HL-60/S4 (cell line): ENCODE measurements around the gene VWA2.

Experiments
- in situ Hi-C: fragments of 300-500 bp; cut with MboI; formaldehyde crosslinking; loops from 2 replicates; pipeline ENCODE4 v1.14.3; 2022; ENCODE audit warnings: low sequenced_read_pairs

VWA2 gene

DNA sequence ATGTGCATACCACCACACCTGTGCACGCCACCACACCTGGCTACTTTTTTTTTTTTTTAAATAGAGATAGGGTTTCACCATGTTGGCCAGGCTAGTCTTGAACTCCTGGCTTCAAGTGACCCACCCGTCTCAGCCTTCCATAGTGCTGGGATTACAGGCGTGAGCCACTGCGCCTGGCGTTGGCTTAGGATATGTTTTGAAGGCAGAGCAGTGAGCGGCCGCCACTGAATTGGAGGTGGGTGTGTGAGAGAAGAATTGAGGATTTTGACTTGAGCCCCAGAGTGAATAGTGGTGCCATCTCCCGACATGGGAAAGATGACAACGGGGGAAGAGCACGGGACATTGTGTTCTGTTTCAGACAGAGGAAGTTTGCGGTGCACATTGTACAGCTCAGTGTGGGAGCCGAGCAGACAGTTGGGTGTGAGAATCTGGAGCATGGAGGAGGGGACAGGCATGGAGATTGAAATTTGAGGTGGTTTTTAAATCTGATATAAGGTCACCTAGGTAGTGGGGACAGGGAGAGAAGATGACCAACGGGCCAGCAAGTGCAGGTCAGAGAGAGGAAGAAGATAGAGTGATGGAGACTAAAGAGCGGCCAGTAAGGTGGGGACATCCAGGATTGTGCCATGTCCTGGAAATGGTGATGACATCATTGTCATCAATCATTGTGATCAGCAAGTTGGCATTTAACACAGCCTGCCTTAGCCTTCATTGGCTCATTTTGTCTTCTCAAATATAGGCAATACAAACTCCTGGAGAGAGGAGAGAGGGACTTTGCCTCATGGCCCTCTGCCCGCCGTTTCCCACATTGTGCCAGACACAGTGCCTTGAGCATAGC is 35.8 kb downstream of the VWA2 start:
- in situ Hi-C loops: no loop called here

DNA sequence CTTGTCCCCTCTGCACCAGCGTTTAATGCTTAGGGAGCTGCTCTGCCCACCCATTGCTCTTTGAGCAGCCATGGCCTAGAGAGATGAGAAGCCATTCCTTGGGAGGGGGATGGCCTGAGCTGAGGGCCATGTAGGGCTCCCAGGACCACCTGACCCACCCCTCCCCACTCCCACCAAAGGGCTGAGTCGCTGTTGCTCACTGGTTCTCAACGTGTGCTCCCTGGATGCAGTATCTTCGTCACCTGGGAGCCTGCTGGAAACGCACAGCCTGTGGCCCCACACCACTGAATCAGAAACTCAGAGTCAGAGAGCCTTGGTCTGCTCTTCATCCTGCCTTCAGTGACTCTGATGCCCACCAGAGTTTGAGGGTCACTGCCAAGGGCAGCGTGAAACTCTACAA is 37.0 kb downstream of the VWA2 start:
- in situ Hi-C loops: no loop called here

GRCh38 chr10:114276671-114277070 is 37.6 kb downstream of the VWA2 start:
- in situ Hi-C loops: no loop called here

- in situ Hi-C loops: no loop called here
Measured at GRCh38 chr10:114278140-114278883, 39.3 kb downstream of the VWA2 start.

DNA sequence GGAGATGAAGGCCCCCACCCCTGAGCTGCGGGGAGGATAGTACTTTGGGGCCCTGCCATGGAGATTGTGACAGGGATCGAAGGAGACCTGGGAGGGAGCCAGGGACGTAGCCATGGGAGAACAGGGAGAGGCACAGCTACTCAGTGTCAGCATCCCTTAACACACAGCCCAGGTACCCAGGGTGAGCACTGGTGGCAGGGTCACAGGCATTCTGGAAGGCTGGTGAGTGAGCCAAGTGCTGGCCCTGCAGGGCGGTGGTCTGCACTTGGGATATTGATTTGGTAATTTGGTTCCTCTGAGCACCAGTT is 39.8 kb downstream of the VWA2 start:
- in situ Hi-C loops: no loop called here

- in situ Hi-C loops: no loop called here
Measured at GRCh38 chr10:114279289-114279688, 40.2 kb downstream of the VWA2 start.

DNA sequence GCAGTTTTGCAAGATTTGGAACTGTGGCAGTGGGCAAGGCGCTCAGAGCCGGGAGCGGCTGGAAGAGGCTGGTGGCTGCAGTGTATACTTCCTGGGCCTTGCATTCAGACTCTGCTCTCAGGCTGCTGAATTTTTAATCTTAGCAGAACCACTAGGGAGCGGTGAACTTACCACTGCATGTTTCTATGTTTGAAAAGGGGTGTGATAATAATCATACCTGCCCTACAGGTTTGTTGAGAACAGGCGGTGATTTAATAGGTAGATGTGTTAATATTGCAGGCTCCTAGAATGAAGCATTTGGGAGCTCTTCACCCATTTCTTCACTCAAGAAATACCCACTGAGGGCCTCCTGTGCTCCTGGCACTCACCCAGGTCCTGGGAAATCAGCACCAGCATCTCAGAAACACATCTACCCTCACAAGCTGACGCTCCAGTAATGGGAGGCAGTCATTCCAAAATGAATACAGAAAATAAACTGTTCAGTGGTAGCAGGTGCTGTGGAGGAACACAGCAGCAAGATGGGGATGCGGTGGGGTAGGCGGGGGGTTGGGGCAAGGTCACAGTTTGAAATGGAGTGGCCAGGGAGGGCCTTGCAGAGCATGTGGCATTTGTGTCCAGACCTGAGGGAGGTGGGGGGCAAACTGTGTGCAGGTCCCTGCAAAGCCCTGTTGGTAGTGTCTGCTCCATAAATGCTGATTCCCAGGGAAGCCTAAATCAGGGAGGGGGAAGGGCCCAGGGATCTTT is 41.0 kb downstream of the VWA2 start:
- in situ Hi-C loops: no loop called here

DNA sequence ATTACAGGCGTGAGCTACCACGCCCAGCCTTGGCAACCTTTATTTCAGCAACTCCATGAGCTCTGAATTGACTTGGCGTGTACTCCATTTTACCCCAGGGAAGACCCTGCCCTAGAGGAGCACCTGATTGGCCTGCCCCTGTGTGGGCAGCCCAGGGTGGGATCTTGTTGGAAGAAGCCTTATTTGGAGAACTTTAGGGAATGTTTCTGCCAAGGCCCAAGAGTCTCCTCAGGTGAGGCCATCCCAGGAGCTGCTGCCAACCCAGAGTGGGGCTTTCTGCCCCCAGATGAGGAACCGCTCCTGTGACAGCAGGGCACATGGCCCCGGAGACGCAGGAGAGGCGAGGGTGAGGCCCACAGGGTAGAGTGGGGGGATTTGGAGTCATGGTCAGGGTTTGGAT is 42.0 kb downstream of the VWA2 start:
- in situ Hi-C loops: no loop called here

DNA sequence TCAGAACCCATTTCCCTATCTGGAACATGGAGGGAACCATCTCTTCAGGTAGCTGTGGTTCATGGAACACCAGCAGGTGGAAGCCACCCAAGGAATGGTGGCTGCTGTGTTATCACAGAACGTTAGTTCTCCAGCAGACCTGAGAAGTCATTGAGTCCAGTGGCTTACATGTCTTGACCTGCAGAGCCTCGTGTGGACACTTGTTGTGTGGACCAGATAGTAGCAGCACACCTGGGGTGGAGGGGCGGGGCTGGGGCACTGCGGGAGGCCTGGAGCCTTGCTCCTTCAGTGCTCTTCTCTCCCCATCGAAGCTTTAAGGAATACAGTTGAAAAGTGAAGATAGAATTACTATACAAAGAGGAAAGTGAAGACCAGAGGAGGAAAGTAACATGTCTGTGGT is 42.4 kb downstream of the VWA2 start:
- in situ Hi-C loops: no loop called here

- in situ Hi-C loops: no loop called here
Measured at GRCh38 chr10:114282526-114282925, 43.5 kb downstream of the VWA2 start.

DNA sequence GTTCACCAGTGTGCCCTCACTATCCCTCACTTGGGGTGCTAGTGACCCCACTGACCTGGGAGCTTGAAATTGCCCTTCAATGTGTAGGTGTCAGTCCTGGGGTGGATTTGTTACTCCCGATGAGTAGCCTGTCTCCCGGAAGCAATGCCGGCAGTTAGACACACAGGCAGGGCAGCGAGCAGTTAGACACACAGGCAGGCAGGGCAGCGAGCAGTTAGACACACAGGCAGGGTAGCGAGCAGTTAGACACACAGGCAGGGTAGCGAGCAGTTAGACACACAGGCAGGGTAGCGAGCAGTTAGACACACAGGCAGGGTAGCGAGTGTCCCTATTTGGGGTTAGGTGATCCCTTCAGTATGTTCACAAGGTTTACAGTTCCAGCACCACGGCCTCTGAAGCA is 44.0 kb downstream of the VWA2 start:
- in situ Hi-C loops: no loop called here

- in situ Hi-C loops: no loop called here
Measured at GRCh38 chr10:114283535-114284234, 44.6 kb downstream of the VWA2 start.

DNA sequence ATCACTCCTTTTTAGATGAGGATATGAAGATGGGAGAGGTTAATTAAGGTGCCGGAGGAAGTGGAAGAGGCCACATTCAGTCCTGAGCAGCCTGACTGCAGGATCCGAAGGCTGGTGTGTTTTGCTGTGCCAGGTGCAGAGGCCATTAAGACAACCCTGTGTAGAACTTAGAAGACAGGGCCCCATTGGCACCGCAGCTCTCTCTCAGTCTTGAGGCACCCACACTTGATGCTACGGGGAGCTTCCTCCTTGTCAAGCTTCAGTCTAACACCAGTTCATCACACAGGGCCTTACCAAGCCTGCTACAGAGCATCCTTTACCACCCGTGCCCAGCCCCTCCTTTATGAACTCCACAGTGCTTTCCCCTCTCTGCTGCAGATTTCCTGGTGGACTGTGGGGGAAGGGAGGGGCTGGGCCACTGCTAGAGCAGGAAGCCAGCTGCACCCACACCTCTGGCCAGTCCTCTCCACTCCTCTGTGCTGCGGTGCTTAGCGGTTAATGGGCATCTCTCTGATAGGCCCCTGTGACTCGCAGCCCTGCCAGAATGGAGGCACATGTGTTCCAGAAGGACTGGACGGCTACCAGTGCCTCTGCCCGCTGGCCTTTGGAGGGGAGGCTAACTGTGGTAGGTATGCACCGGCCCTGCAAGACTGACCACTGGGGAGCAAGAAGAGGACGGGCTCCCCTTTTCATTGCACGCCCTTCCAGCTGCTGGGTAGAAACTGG is 45.5 kb downstream of the VWA2 start:
- in situ Hi-C loops: no loop called here

DNA sequence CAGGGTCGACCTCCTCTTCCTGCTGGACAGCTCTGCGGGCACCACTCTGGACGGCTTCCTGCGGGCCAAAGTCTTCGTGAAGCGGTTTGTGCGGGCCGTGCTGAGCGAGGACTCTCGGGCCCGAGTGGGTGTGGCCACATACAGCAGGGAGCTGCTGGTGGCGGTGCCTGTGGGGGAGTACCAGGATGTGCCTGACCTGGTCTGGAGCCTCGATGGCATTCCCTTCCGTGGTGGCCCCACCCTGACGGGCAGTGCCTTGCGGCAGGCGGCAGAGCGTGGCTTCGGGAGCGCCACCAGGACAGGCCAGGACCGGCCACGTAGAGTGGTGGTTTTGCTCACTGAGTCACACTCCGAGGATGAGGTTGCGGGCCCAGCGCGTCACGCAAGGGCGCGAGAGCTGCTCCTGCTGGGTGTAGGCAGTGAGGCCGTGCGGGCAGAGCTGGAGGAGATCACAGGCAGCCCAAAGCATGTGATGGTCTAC is 46.9 kb downstream of the VWA2 start:
- in situ Hi-C loops: no loop called here

DNA sequence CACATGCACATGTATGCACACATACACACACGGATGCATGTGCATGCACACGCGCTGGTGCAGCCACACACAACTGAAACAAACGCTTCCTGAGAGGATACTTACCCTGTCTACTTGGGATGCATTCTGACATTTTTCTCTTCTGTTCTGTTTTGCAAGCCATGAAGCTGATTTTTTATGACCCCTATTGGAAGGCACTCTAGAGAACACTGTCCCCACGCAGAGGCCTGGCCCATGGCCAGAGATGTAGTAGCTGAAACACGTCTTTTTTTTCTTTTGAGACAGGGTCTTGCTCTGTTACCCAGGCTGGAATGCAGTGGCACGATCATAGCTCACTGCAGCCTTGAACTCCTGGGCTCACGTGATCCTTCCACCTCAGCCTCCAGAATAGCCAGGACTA is 47.9 kb downstream of the VWA2 start:
- in situ Hi-C loops: no loop called here

- in situ Hi-C loops: no loop called here
Measured at GRCh38 chr10:114288424-114289095, 49.5 kb downstream of the VWA2 start.

- in situ Hi-C loops: no loop called here
Measured at GRCh38 chr10:114289096-114289436, 50.0 kb downstream of the VWA2 start.

DNA sequence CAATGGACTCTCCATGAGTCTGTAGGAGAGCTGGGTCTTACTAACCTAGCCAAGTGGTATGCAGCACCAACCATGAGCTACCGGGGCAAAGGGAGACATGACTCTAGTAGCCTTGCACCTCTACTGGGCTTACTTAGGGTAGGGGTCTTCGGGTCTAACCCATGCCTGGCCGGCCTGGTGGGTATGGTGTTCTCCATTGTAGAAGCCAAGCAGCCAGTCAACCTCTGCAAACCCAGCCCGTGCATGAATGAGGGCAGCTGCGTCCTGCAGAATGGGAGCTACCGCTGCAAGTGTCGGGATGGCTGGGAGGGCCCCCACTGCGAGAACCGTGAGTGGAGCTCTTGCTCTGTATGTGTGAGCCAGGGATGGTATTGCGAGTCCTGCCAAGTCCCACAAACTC is 51.0 kb downstream of the VWA2 start:
- in situ Hi-C loops: no loop called here

DNA sequence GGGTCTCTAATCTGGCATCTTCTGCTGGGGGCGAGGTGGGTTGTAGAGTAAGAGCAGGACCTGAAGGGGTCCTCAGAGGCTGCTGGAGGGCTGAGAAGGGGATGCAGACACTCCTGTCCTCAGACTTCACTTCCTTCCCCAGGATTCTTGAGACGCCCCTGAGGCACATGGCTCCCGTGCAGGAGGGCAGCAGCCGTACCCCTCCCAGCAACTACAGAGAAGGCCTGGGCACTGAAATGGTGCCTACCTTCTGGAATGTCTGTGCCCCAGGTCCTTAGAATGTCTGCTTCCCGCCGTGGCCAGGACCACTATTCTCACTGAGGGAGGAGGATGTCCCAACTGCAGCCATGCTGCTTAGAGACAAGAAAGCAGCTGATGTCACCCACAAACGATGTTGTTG is 52.0 kb downstream of the VWA2 start:
- in situ Hi-C loops: no loop called here

- in situ Hi-C loops: no loop called here
Measured at GRCh38 chr10:114291516-114291915, 52.5 kb downstream of the VWA2 start.
